Astrocyte (in vitro differentiated cells and primary cell): ENCODE measurements around the gene NDUFC2. TPM values are rescaled to one million over a fixed set of nuclear protein-coding genes. Genes with fewer than 3 reads are reported as not detected.
"Not testable (repeated sequence)": the region's sequence is repeated elsewhere in the genome, so short reads cannot be mapped to it uniquely, and the experiment has no call there.

Experiments
- DNase-seq: peaks from one replicate; pipeline ENCODE4 v3.0.0-alpha.2; 2010; ENCODE audit warnings: low read depth
- FAIRE-seq: peaks from 2 replicates; lab custom pipeline; 2011; peaks lifted over from hg19 to GRCh38; lab: Jason Lieb, UNC
- H2AFZ ChIP-seq: 2 replicates; pipeline ENCODE4 v1.6.0; 2012; ENCODE audit warnings: low read depth, low read length, inconsistent platforms
- H3K27ac ChIP-seq: 2 replicates; pipeline ENCODE4 v1.5.1; 2011; ENCODE audit warnings: low read depth, low read length, inconsistent platforms
- H3K27me3 ChIP-seq: 2 replicates; pipeline ENCODE4 v1.6.0; 2011; ENCODE audit warnings: low read length, inconsistent platforms; ENCODE audit not compliant: insufficient read depth
- H3K36me3 ChIP-seq: 2 replicates; pipeline ENCODE4 v1.5.1; 2011; ENCODE audit warnings: low read length, inconsistent platforms; ENCODE audit not compliant: insufficient read depth
- H3K4me1 ChIP-seq: 2 replicates; pipeline ENCODE4 v1.5.1; 2011; ENCODE audit warnings: low read length, inconsistent platforms; ENCODE audit not compliant: insufficient read depth
- H3K4me2 ChIP-seq: 2 replicates; pipeline ENCODE4 v1.6.0; 2012; ENCODE audit warnings: low read length, inconsistent platforms
- H3K4me3 ChIP-seq: 2 replicates; pipeline ENCODE4 v1.5.1; 2011; ENCODE audit warnings: low read depth, mild to moderate bottlenecking, low read length, inconsistent platforms; ENCODE audit not compliant: insufficient read depth
- H3K79me2 ChIP-seq: 2 replicates; pipeline ENCODE4 v1.6.0; 2012; ENCODE audit warnings: mild to moderate bottlenecking, low read length, inconsistent platforms; ENCODE audit not compliant: insufficient read depth
- H3K9ac ChIP-seq: 2 replicates; pipeline ENCODE4 v1.6.0; 2012; ENCODE audit warnings: mild to moderate bottlenecking, low read length, inconsistent platforms
- H3K9me3 ChIP-seq: 2 replicates; pipeline ENCODE4 v1.5.1; 2012; ENCODE audit warnings: low read depth, mild to moderate bottlenecking, low read length, inconsistent platforms; ENCODE audit not compliant: insufficient read depth
- H4K20me1 ChIP-seq: 2 replicates; pipeline ENCODE4 v1.6.0; 2012; ENCODE audit warnings: low read length, inconsistent platforms; ENCODE audit not compliant: insufficient read depth
- H3K27ac Mint-ChIP-seq: one replicate; pipeline ENCODE4 v1.8.0; 2021; ENCODE audit warnings: mild to moderate bottlenecking, mixed read lengths; ENCODE audit not compliant: unreplicated experiment
- H3K27me3 Mint-ChIP-seq: one replicate; pipeline ENCODE4 v1.8.0; 2021; ENCODE audit warnings: low read depth, mixed read lengths; ENCODE audit not compliant: unreplicated experiment
- H3K36me3 Mint-ChIP-seq: one replicate; pipeline ENCODE4 v1.8.0; 2021; ENCODE audit warnings: low read depth, mixed read lengths; ENCODE audit not compliant: unreplicated experiment
- H3K4me1 Mint-ChIP-seq: one replicate; pipeline ENCODE4 v1.8.0; 2021; ENCODE audit warnings: low read depth, mixed read lengths; ENCODE audit not compliant: unreplicated experiment
- H3K4me3 Mint-ChIP-seq: one replicate; pipeline ENCODE4 v1.8.0; 2021; ENCODE audit warnings: mild to moderate bottlenecking, moderate library complexity, mixed read lengths; ENCODE audit not compliant: unreplicated experiment
- H3K9me3 Mint-ChIP-seq: one replicate; pipeline ENCODE4 v1.8.0; 2021; ENCODE audit warnings: mild to moderate bottlenecking, mixed read lengths; ENCODE audit not compliant: unreplicated experiment
- CTCF ChIP-seq: IDR thresholded peaks from 2 replicates; pipeline ENCODE4 v1.5.1; 2011; ENCODE audit warnings: low read depth, mild to moderate bottlenecking, inconsistent platforms, low read length, moderate library complexity; ENCODE audit not compliant: insufficient read depth
- EZH2 ChIP-seq: IDR thresholded peaks from 2 replicates; pipeline ENCODE4 v1.6.1; 2012; ENCODE audit warnings: mild to moderate bottlenecking, low read length, inconsistent platforms; ENCODE audit not compliant: insufficient read depth
- total RNA-seq: library from RNA; stranded (reverse); gene quantifications from 2 replicates; pipeline ENCODE4 v1.2.1, GENCODE V29; 2021

Gene NDUFC2
- total RNA-seq, 1 donor from 2014 or later: 285 TPM

- no peak overlapping the region for H3K9ac ChIP-seq
- TF ChIP-seq CTCF (no peak), EZH2 (no peak)
- Mint-ChIP-seq H3K4me1 (no peaks in the 10 kb centered on the region), H3K9me3 (no peaks in the 10 kb centered on the region), H3K27me3 (no peaks in the 10 kb centered on the region), H3K4me3 (no peak overlapping the region), H3K36me3 (peaks cover 8% of the 10 kb centered on the region), H3K27ac (no peak overlapping the region)
- no peak overlapping the region for H2AFZ ChIP-seq
- H3K4me2 ChIP-seq: no peak overlapping the region
- no peaks in the 10 kb centered on the region for H3K9me3 ChIP-seq
- H3K27ac ChIP-seq: no peak overlapping the region
- no peaks in the 10 kb centered on the region for H4K20me1 ChIP-seq
- no peaks in the 10 kb centered on the region for H3K36me3 ChIP-seq
- H3K27me3 ChIP-seq: no peaks in the 10 kb centered on the region
- no peak for DNase-seq
- H3K4me3 ChIP-seq: no peak overlapping the region
- no peaks in the 10 kb centered on the region for H3K79me2 ChIP-seq
- H3K4me1 ChIP-seq: no peaks in the 10 kb centered on the region
- no peak for FAIRE-seq
Observed at GRCh38 chr11:78061088-78061920, 18.4 kb downstream of the NDUFC2 start.

GRCh38 chr11:78060533-78060932, 19.1 kb downstream of the NDUFC2 start:
- peaks cover 10% of the 10 kb centered on the region for H3K36me3 Mint-ChIP-seq
- FAIRE-seq: no peak
- no peaks in the 10 kb centered on the region for H4K20me1 ChIP-seq
- no peak overlapping the region for H3K27ac Mint-ChIP-seq
- H3K27ac ChIP-seq: no peak overlapping the region
- no peaks in the 10 kb centered on the region for H3K27me3 ChIP-seq
- H3K9ac ChIP-seq: no peak overlapping the region
- no peak for DNase-seq
- no peak overlapping the region for H3K4me3 ChIP-seq
- no peaks in the 10 kb centered on the region for H3K27me3 Mint-ChIP-seq
- H3K9me3 ChIP-seq: no peaks in the 10 kb centered on the region
- H3K4me2 ChIP-seq: no peak overlapping the region
- no peaks in the 10 kb centered on the region for H3K4me1 Mint-ChIP-seq
- H2AFZ ChIP-seq: no peak overlapping the region
- H3K4me3 Mint-ChIP-seq: no peak overlapping the region
- no peaks in the 10 kb centered on the region for H3K4me1 ChIP-seq
- no peaks in the 10 kb centered on the region for H3K9me3 Mint-ChIP-seq
- H3K79me2 ChIP-seq: no peaks in the 10 kb centered on the region
- no peaks in the 10 kb centered on the region for H3K36me3 ChIP-seq
- TF ChIP-seq CTCF (no peak), EZH2 (no peak)

DNA sequence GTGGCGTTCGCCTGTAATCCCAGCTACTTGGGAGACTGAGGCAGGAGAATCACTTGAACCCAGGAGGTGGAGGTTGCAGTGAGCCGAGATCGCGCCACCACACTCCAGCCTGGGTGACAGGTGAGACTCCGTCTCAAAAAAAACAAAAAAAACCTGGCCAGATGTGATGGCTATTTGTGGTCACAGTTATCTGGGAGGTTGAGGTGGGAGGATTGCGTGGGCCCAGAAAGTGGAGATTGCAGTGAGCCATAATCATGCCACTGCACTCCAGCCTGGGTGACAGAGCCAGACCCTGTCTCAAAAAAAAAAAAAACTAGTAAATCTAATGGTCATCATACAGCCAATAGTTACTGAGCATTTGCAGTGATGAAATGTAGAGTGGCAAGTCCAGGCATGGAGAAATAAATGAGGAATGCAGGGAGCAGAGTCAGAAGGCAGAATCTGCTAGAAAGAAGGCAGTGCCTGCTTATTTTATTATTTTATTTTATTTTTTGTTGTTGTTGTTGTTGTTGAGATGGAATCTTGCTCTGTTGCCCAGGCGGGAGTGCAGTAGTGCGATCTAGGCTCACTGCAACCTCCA, 19.8 kb downstream of the NDUFC2 start:
- H3K27ac ChIP-seq, FAIRE-seq, H3K4me3 ChIP-seq, H4K20me1 ChIP-seq, H3K36me3 Mint-ChIP-seq, H3K4me1 ChIP-seq, H3K27me3 ChIP-seq, H3K4me2 ChIP-seq, H3K9me3 Mint-ChIP-seq, H2AFZ ChIP-seq, H3K27me3 Mint-ChIP-seq, H3K4me3 Mint-ChIP-seq, H3K4me1 Mint-ChIP-seq, H3K9me3 ChIP-seq, H3K36me3 ChIP-seq, H3K9ac ChIP-seq, H3K27ac Mint-ChIP-seq, H3K79me2 ChIP-seq, DNase-seq: not testable (repeated sequence)
